HG02840 (cell line): ENCODE results near the gene NME7.

Source experiments
- ATAC-seq: cut with Tn5 transposase; IDR thresholded peaks from one replicate; pipeline ENCODE4 v1.9.1; 2021; ENCODE audit warnings: mild to moderate bottlenecking, moderate library complexity, moderate number of reproducible peaks; ENCODE audit not compliant: unreplicated experiment, low FRiP score

NME7 gene

GRCh38 chr1:169092399-169092798 lies 275.2 kb downstream of the NME7 start:
- ATAC-seq, result no peak

GRCh38 chr1:169091480-169091941 lies 276.1 kb downstream of the NME7 start:
- ATAC-seq, result peak; percentile 52

GRCh38 chr1:169090900-169091311 lies 276.7 kb downstream of the NME7 start:
- no peak for ATAC-seq

- no peak for ATAC-seq
Observed at GRCh38 chr1:169090308-169090899, 277.2 kb downstream of the NME7 start.

- ATAC-seq, result no peak
Observed at GRCh38 chr1:169089776-169090175, 277.8 kb downstream of the NME7 start.

GRCh38 chr1:169087876-169088275 lies 279.7 kb downstream of the NME7 start:
- no peak for ATAC-seq

GRCh38 chr1:169086603-169087455 lies 280.8 kb downstream of the NME7 start:
- ATAC-seq, result no peak

- no peak for ATAC-seq
Observed at GRCh38 chr1:169085911-169086310, 281.7 kb downstream of the NME7 start.
